Measurements from ENCODE around the gene ABT1. TPM values are rescaled to one million over a fixed set of nuclear protein-coding genes. Genes with fewer than 3 reads are reported as not detected.
A peak's percentile ranks its signal among the peaks of the same experiment; 100 is the strongest.

ABT1 gene
- total RNA-seq, 2 experiments from 2014 or later: 39.8 to 40.4 TPM

DNA sequence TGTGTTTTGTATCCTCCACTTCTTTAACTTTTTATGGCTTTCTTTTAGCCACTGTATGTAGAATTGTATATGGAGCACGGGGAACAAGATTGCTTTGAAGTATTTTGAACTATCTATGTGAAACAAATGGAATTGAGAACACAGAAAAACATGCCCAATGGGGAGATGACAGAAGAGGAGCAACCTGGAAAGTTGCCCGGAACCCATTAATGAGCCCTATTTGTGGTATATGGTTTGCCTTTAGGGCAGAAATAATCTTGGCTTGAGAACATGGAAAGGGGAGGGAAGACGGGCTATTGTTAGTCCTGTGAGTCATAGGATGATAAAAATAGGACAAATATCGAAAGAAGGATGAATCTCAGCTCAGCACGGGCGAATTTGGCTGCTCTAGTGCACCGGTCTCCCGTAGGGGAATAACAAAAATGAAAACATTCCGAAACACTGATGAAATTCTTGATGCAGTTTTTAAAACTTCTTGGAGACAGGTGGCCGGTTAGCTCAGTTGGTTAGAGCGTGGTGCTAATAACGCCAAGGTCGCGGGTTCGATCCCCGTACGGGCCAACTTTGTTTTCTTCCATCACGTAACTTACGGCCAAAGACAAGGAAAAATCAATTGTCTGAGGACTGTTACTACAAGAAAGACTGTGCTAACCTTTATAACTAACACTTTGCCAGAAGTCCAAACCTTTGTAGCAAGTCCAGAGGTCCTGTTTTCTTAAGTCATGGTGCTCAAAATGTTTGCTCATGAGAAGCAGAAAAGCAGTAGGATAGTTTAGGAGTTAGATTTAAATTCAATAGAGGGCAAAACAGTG lies 42.9 kb upstream of the ABT1 start:
- no peak overlapping the region for H3K27ac ChIP-seq (ENCODE audit: low read depth in 1 of 2, low read length in 2 of 2)
- no peaks in the 10 kb centered on the region for H3K9me3 Mint-ChIP-seq
- H3K4me3 Mint-ChIP-seq: no peak overlapping the region
- ChIA-PET POLR2A (interaction anchor here (0.7 to 7.2 kb wide), 32 partner anchors 9 to 1318 kb away, joined by 3 to 113 read pairs (median 3); partner anchors contain the start of genes BTN2A2 and HMGN4), CTCF (interaction anchor here (0.6 to 1.6 kb wide), 6 partner anchors 13 to 42 kb away, joined by 3 to 6 read pairs (median 4); partner anchors contain the start of gene HMGN4)
- H3K27ac Mint-ChIP-seq: no peak overlapping the region
- H3K36me3 Mint-ChIP-seq (ENCODE audit: low read depth): peaks cover 10% of the 10 kb centered on the region
- H3K36me3 ChIP-seq (ENCODE audit: insufficient read depth, low read length): no peaks in the 10 kb centered on the region
- H3K27me3 Mint-ChIP-seq: peaks cover 8% of the 10 kb centered on the region
- ATAC-seq (ENCODE audit: poor library complexity) (peak; percentile 30), DNase-seq (peak; percentile 51 to 91 (median 64))
- no peaks in the 10 kb centered on the region for H3K27me3 ChIP-seq (ENCODE audit: control insufficient read depth in 1 of 2, insufficient read depth in 2 of 2, low read length in 2 of 2)
- H3K9me3 ChIP-seq (ENCODE audit: control insufficient read depth in 1 of 2, insufficient read depth in 1 of 2, low read length in 2 of 2): no peaks in the 10 kb centered on the region
- H3K4me1 ChIP-seq (ENCODE audit: insufficient read depth, low read length): peaks cover 33% of the 10 kb centered on the region
- intact Hi-C loops (cut with DNase I, micrococcal nuclease): loop anchor here (1.0 to 5.0 kb wide), 8 partner anchors 14 to 382 kb away; partner anchors contain the start of gene HMGN4 (in 1 of the 2)
- peak overlapping the region; percentile 60 for H3K4me3 ChIP-seq (ENCODE audit: low read length)
- H3K4me1 Mint-ChIP-seq (ENCODE audit: low read depth): peaks cover 25% of the 10 kb centered on the region
- TF ChIP-seq, protein P1, sequence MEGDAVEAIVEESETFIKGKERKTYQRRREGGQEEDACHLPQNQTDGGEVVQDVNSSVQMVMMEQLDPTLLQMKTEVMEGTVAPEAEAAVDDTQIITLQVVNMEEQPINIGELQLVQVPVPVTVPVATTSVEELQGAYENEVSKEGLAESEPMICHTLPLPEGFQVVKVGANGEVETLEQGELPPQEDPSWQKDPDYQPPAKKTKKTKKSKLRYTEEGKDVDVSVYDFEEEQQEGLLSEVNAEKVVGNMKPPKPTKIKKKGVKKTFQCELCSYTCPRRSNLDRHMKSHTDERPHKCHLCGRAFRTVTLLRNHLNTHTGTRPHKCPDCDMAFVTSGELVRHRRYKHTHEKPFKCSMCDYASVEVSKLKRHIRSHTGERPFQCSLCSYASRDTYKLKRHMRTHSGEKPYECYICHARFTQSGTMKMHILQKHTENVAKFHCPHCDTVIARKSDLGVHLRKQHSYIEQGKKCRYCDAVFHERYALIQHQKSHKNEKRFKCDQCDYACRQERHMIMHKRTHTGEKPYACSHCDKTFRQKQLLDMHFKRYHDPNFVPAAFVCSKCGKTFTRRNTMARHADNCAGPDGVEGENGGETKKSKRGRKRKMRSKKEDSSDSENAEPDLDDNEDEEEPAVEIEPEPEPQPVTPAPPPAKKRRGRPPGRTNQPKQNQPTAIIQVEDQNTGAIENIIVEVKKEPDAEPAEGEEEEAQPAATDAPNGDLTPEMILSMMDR (IDR thresholded peaks at IDR 0.05): no peak

DNA sequence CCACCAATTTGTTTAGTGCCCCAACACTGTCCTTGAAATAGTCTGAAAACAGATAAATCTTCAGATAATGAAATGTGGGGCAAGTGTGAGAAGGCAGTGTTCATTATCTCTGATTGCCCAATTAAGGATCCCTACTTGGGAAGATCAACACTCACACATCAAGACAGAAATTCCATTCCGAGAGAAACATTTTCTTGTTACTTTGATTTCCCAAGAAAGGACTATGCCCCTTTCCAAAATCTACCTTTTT lies 42.4 kb upstream of the ABT1 start:
- Histone ChIP-seq H3K9me3 (ENCODE audit: control insufficient read depth in 1 of 2, insufficient read depth in 1 of 2, low read length in 2 of 2) (no peaks in the 10 kb centered on the region), H3K27ac (ENCODE audit: low read depth in 1 of 2, low read length in 2 of 2) (no peak overlapping the region), H3K4me3 (ENCODE audit: low read length) (peak overlapping the region; percentile 60), H3K4me1 (ENCODE audit: insufficient read depth, low read length) (peaks cover 33% of the 10 kb centered on the region), H3K27me3 (ENCODE audit: control insufficient read depth in 1 of 2, insufficient read depth in 2 of 2, low read length in 2 of 2) (no peaks in the 10 kb centered on the region), H3K36me3 (ENCODE audit: insufficient read depth, low read length) (no peaks in the 10 kb centered on the region)
- no peak for DNase-seq
- TF ChIP-seq, protein P1 (IDR thresholded peaks at IDR 0.05): no peak
- CTCF ChIA-PET: interaction anchor here (0.8 to 1.7 kb wide), 4 partner anchors 10 to 41 kb away, joined by 3 to 6 read pairs (median 4); no protein-coding TSS in a partner anchor
- POLR2A ChIA-PET: interaction anchor here (0.7 to 7.2 kb wide), 30 partner anchors 9 to 1318 kb away, joined by 3 to 113 read pairs (median 3); partner anchors contain the start of genes BTN2A2 and HMGN4
- Mint-ChIP-seq H3K36me3 (ENCODE audit: low read depth) (peaks cover 10% of the 10 kb centered on the region), H3K9me3 (no peaks in the 10 kb centered on the region), H3K4me3 (no peak overlapping the region), H3K27ac (no peak overlapping the region), H3K4me1 (ENCODE audit: low read depth) (peaks cover 25% of the 10 kb centered on the region), H3K27me3 (peaks cover 8% of the 10 kb centered on the region)
- intact Hi-C loops (cut with DNase I, micrococcal nuclease): loop anchor here (1.0 to 5.0 kb wide), 6 partner anchors 14 to 382 kb away; no protein-coding TSS in a partner anchor
- peak; percentile 4 for ATAC-seq (ENCODE audit: poor library complexity)

DNA sequence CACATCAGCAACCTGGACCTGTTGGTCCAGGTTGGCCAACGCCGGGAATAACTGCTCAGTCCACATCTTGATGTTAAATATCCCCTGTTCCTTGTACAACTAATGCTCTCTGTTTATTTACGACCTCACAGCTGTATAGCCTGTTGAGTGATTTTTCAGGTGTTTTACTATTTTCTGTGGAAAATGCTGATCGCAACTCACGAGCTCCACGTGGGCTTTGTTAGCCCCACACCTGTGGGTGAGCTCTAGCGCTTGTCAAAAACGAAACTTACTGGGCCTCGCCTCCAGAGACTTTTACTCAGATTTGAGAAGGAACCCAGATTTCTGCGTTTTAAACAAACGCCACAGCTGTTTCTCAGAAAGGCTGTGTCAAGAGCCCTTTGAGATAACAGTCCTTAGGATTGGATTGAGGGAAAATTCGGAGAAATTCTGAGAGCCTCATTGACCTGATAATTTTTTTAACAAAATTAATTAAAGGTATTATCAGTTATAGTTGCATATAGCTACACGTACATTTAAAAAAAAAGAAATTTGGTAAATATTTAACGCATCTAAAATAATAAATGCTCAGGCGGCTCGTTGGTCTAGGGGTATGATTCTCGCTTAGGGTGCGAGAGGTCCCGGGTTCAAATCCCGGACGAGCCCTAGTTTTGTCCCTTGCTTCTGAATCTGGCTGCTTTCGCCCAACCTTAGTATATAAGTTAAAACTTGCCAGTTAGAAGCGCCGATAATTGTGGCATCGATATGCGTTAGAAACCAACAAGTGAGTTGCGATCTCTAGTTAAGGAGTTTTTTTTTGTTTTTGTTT lies 41.9 kb upstream of the ABT1 start:
- Histone ChIP-seq H3K27me3 (ENCODE audit: control insufficient read depth in 1 of 2, insufficient read depth in 2 of 2, low read length in 2 of 2) (no peaks in the 10 kb centered on the region), H3K36me3 (ENCODE audit: insufficient read depth, low read length) (no peaks in the 10 kb centered on the region), H3K4me3 (ENCODE audit: low read length) (peak overlapping the region; percentile 60), H3K27ac (ENCODE audit: low read depth in 1 of 2, low read length in 2 of 2) (no peak overlapping the region), H3K9me3 (ENCODE audit: control insufficient read depth in 1 of 2, insufficient read depth in 1 of 2, low read length in 2 of 2) (no peaks in the 10 kb centered on the region), H3K4me1 (ENCODE audit: insufficient read depth, low read length) (peaks cover 31% of the 10 kb centered on the region)
- peaks cover 25% of the 10 kb centered on the region for H3K4me1 Mint-ChIP-seq (ENCODE audit: low read depth)
- DNase-seq: peak in 11 of 14 experiments; percentile 19 to 81 (median 57)
- CTCF ChIA-PET: interaction anchor here (0.8 to 1.7 kb wide), 2 partner anchors 10 to 14 kb away, joined by 4 to 5 read pairs; no protein-coding TSS in a partner anchor
- TF ChIP-seq, protein P1 (IDR thresholded peaks at IDR 0.05): no peak
- peaks cover 10% of the 10 kb centered on the region for H3K36me3 Mint-ChIP-seq (ENCODE audit: low read depth)
- H3K27ac Mint-ChIP-seq: no peak overlapping the region
- peaks cover 8% of the 10 kb centered on the region for H3K27me3 Mint-ChIP-seq
- POLR2A ChIA-PET: interaction anchor here (0.9 to 7.2 kb wide), 22 partner anchors 9 to 1317 kb away, joined by 3 to 113 read pairs (median 4); partner anchors contain the start of gene HMGN4
- ATAC-seq (ENCODE audit: poor library complexity): peak; percentile 56
- no peak overlapping the region for H3K4me3 Mint-ChIP-seq
- no peaks in the 10 kb centered on the region for H3K9me3 Mint-ChIP-seq
- intact Hi-C loops (cut with DNase I, micrococcal nuclease): loop anchor here (1.0 to 5.0 kb wide), 6 partner anchors 13 to 383 kb away; no protein-coding TSS in a partner anchor

All from CD4-positive, alpha-beta T cell (primary cell).